HG03280 (cell line): ENCODE measurements around the gene APOE.
"Not testable (repeated sequence)": the region's sequence is repeated elsewhere in the genome, so short reads cannot be mapped to it uniquely, and the experiment has no call there.

Experiments
- ATAC-seq: cut with Tn5 transposase; IDR thresholded peaks from one replicate; pipeline ENCODE4 v1.9.1; 2021; ENCODE audit warnings: mild to moderate bottlenecking, moderate library complexity; ENCODE audit not compliant: unreplicated experiment

Gene APOE

DNA sequence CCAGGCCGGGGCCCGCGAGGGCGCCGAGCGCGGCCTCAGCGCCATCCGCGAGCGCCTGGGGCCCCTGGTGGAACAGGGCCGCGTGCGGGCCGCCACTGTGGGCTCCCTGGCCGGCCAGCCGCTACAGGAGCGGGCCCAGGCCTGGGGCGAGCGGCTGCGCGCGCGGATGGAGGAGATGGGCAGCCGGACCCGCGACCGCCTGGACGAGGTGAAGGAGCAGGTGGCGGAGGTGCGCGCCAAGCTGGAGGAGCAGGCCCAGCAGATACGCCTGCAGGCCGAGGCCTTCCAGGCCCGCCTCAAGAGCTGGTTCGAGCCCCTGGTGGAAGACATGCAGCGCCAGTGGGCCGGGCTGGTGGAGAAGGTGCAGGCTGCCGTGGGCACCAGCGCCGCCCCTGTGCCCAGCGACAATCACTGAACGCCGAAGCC is 3.3 kb downstream of the APOE start:
- no peak for ATAC-seq

DNA sequence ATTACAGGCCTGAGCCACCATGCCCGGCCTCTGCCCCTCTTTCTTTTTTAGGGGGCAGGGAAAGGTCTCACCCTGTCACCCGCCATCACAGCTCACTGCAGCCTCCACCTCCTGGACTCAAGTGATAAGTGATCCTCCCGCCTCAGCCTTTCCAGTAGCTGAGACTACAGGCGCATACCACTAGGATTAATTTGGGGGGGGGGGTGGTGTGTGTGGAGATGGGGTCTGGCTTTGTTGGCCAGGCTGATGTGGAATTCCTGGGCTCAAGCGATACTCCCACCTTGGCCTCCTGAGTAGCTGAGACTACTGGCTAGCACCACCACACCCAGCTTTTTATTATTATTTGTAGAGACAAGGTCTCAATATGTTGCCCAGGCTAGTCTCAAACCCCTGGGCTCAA is 4.2 kb downstream of the APOE start:
- ATAC-seq, result no peak

GRCh38 chr19:44911896-44912295 is 6.3 kb downstream of the APOE start:
- ATAC-seq, result not testable (repeated sequence)

GRCh38 chr19:44912854-44913253 is 7.3 kb downstream of the APOE start:
- no peak for ATAC-seq

- not testable (repeated sequence) for ATAC-seq
These were observed 8.2 kb downstream of the APOE start for GRCh38 chr19:44913512-44914432.

- ATAC-seq, result peak; percentile 86
These were observed 9.0 kb downstream of the APOE start, which contains the start of gene APOC1 for GRCh38 chr19:44914433-44915206. APOC1 (plus strand) TSS chr19:44914608; CDS start chr19:44914892, 284 bp downstream.

DNA sequence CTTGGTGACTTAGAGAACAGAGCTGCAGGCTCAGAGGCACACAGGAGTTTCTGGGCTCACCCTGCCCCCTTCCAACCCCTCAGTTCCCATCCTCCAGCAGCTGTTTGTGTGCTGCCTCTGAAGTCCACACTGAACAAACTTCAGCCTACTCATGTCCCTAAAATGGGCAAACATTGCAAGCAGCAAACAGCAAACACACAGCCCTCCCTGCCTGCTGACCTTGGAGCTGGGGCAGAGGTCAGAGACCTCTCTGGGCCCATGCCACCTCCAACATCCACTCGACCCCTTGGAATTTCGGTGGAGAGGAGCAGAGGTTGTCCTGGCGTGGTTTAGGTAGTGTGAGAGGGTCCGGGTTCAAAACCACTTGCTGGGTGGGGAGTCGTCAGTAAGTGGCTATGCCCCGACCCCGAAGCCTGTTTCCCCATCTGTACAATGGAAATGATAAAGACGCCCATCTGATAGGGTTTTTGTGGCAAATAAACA is 18.7 kb downstream of the APOE start:
- ATAC-seq, result no peak

DNA sequence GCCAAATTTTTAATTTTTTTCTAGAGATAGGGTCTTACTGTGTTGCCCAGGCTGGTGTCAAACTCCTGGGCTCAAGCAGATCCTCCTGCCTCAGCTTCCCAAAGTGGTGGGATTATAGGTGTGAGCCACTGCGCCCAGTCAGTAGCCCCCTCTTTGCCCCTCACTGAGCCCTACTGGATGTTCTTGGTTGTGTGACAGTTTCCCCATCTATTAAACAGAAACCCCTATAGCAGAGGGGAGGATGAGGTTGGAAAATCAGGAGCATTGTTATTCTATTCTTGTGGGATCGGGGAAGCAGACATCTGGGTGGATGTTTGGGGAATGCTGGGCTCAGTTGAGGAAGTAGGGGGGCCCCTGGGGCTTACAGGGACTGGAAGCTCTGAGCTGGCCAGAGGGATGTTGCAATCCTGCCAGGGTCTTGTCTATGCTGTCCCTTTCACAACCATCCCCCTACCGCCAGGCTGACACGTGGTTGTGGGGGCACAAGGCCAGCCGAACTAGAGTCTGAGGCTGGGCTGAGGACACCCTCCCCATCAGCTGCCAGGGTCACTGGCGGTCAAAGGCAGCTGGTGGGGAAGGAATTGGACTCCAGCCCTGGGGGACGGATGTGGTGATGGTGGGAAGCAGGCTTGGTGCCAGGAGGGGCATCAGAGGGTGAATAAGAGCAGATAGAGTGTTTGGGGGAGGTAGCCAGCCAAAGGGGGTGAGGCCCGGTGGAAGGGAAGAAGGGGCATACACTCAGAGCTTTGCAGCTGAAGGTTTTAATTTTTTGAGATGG is 19.7 kb downstream of the APOE start:
- no peak for ATAC-seq

DNA sequence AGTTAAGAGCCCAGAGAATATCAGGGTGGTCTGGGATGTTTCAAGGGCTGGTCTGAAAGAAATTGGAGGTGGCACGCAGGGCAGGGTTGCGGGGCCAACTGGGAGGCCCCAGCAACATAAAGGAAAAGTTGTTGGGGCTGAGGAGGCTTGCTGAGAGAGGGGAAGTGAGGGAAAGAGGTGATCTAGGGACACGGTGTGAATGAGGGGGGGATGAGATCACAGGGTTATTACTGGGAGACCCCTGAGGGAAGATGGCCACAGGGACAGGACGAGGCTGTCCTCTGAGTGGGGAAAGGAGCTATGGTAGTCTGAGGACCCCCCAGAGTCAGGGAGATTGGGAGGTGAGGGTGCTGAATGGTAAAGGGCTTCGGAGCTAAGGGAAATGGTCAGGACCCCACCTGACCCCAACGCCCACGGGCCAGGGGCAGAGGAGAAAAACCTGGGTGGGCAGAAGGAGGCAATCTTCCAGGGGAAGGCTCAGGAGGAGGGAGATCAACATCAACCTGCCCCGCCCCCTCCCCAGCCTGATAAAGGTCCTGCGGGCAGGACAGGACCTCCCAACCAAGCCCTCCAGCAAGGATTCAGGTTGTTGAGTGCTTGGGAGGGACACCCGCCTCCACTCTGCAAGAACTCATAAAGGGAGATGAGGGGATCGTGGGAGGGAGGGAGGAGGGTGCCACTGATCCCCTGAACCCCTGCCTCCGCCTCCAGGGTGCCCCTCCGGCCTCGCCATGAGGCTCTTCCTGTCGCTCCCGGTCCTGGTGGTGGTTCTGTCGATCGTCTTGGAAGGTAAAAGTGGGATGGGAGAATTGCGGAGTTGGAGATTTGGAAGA is 20.9 kb downstream of the APOE start:
- not testable (repeated sequence) for ATAC-seq

GRCh38 chr19:44927746-44928145 is 22.1 kb downstream of the APOE start:
- no peak for ATAC-seq

DNA sequence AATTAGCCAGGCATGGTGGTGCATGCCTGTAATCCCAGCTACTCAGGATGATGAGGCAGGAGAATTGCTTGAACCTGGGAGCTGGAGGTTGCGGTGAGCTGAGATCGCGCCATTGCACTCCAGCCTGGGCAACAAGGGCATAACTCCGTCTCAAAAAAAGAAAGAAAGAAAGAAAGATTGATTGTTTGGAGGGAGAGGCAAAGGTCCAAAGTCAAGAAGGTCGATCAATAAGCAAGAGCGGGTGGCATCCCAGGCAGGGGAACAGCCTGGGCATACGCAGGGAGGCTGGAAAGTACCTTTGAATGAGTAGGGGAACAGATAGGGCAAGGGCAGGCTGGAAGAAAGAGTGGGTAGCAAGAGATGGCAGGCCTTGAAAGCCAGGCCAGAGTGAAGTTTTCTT is 24.5 kb downstream of the APOE start:
- ATAC-seq, result no peak

GRCh38 chr19:44931541-44931940 is 25.9 kb downstream of the APOE start:
- ATAC-seq, result no peak

GRCh38 chr19:44939668-44940067 is 34.1 kb downstream of the APOE start:
- ATAC-seq, result no peak

DNA sequence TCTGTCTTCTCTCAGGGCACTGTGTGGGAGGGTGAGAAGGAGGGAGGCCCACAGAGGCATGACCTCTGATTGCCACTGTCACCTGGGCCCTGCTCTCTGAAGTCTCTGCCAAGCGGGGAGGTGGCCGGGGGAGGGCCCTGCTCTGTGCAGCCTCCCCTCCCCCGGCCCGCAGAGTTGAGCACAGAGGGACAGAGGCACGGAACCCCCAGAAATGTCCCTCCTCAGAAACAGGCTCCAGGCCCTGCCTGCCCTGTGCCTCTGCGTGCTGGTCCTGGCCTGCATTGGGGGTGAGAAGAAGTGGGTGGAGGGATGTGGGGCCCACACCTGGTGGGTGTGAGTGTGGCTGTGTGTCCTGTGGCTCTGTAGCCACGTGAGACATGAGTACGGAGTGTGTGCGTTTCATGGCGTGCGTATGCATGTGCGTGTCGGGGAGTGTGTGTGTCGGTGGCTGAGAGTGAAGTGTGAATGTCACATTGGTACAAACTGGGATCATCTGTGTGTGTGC is 36.5 kb downstream of the APOE start, which contains the start of gene APOC4:
APOC4 (plus strand) TSS at position 171 of the 505 bp plus-strand sequence; CDS start at position 212, 41 bp downstream.
- no peak for ATAC-seq

DNA sequence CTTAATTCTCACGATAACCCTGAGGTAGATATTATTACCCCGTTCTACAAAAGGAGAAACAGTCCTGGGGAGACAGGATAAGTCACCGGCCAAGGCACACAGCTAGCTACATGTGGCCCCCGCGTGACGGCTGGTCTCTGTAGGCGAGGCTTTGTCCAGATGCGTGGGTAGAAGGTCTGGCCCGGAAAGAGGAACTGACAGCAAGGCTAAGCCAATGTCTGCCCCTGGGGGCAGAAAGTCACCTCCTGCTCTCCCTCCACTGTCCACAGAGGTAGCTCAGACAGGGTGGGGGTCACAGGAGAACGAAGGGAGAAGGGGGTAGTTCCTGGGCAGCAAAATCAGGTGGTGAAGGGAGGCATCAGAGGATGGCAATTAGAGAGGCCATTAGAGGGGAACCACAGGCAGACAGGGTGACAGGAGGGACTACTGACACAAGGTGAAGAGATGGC is 38.2 kb downstream of the APOE start:
- peak; percentile 79 for ATAC-seq

GRCh38 chr19:44947041-44947581 is 41.5 kb downstream of the APOE start:
- no peak for ATAC-seq

DNA sequence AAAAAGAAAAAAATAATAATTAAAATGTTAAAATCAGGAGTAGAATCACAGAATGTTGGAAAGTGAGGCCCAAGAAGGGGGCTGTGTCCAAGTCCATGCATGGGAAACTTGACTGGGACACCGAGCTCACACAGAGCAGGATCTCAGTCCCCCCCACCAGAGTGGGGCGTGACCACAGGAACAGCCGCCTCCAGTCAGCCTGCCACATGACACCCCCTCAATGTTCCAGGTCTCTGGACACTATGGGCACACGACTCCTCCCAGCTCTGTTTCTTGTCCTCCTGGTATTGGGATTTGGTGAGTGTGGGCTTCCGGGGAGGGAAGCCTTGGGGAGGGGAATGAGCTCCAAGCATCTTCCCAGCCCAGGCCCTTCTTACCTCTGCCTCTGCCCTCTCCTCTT is 42.6 kb downstream of the APOE start:
- no peak for ATAC-seq

DNA sequence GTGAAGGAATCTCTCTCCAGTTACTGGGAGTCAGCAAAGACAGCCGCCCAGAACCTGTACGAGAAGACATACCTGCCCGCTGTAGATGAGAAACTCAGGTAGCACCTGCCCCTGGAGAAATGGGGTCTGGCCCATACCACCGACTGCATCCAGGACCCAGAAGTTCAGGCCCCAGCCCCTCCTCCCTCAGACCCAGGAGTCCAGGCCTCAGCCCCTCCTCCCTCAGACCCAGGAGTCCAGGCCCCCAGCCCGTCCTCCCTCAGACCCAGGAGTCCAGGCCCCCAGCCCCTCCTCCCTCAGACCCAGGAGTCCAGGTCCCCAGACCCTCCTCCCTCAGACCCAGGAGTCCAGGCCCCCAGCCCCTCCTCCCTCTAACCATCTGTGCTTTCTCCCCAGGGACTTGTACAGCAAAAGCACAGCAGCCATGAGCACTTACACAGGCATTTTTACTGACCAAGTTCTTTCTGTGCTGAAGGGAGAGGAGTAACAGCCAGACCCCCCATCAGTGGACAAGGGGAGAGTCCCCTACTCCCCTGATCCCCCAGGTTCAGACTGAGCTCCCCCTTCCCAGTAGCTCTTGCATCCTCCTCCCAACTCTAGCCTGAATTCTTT is 43.3 kb downstream of the APOE start:
- no peak for ATAC-seq

DNA sequence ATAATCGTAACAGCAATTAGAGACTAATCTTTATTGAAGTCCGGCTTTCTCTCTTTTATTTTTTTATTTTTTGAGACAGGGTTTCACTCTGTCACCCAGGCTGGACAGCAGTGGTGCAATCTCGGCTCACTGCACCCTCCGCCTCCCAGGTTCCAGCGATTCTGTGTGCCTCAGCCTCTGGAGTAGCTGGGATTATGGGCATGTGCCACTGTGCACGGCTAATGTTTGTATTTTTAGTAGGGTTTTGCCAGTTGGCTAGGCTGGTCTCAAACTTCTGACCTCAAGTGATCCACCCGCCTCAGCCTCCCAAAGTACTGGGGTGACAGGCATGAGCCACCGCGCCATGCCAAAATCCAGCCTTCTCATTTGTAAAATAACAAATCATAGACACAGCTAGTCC is 44.0 kb downstream of the APOE start:
- ATAC-seq, result no peak
